Neural progenitor cell (in vitro differentiated cells): Measurements from ENCODE around the gene MPRIP.

ENCODE experiments used
- CTCF ChIP-seq: fragments of 200-600 bp; sonication (generic); IDR thresholded peaks from 2 replicates; pipeline ENCODE4 v1.5.1; 2017; ENCODE audit warnings: antibody characterized with exemption, mild to moderate bottlenecking
- EZH2 ChIP-seq: fragments of 200-600 bp; sonication (generic); IDR thresholded peaks from 2 replicates; pipeline ENCODE4 v1.6.1; 2017; ENCODE audit warnings: antibody characterized with exemption, mild to moderate bottlenecking, moderate library complexity
- EZH2phosphoT487 ChIP-seq: fragments of 200-600 bp; sonication (generic); IDR thresholded peaks from 2 replicates; pipeline ENCODE4 v1.6.1; 2017; ENCODE audit warnings: antibody characterized with exemption

GRCh38 chr17:17154981-17155380 lies 112.7 kb downstream of the MPRIP start:
- TF ChIP-seq CTCF = no peak
- no peak for TF ChIP-seq EZH2
- TF ChIP-seq EZH2phosphoT487 = no peak
